Lower leg skin (tissue), 4 donors: Measurements from ENCODE around the gene RBM17. TPM values are rescaled to one million over a fixed set of nuclear protein-coding genes. Genes with fewer than 3 reads are reported as not detected.
A peak's percentile ranks its signal among the peaks of the same experiment; 100 is the strongest.
"Not testable (repeated sequence)": the region's sequence is repeated elsewhere in the genome, so short reads cannot be mapped to it uniquely, and the experiment has no call there.

Experiments used
- DNase-seq, 2 donors: peaks; one replicate each; pipeline ENCODE4 v3.0.0-alpha.2; 2019; ENCODE audit warnings: low spot score in 2 of 2
- H3K4me3 ChIP-seq: fragments of 200-600 bp; sonication (generic); 2 replicates; pipeline ENCODE4 v1.5.1; 2017; ENCODE audit warnings: mild to moderate bottlenecking, low read depth; ENCODE audit not compliant: poor library complexity, severe bottlenecking
- POLR2A ChIP-seq, 2 donors: fragments of 450-650 bp; IDR thresholded peaks; one replicate each; pipeline ENCODE4 v1.6.1; 2016 to 2017; ENCODE audit warnings: antibody characterized with exemption in 2 of 2, mild to moderate bottlenecking in 1 of 2, moderate library complexity in 1 of 2
- WGBS, 2 donors: methylation state at CpG; one replicate each; pipeline ENCODE4 v1.1.5; 2018; 5-methylcytosine and 5-hydroxymethylcytosine counted together
- intact Hi-C: fragments of 100-400 bp; cut with DNase I; formaldehyde crosslinking; loops from one replicate; pipeline ENCODE4 v1.15.0; 2023; ENCODE audit warnings: low total_unique reads
- microRNA-seq, 2 donors: library from miRNA; unstranded; fragments of <30 nt; microRNA quantifications; one replicate each; pipeline ENCODE4, GENCODE V29; 2016; ENCODE audit warnings: borderline replicate concordance in 2 of 2, borderline number of aligned reads in 1 of 2
- total RNA-seq, 4 donors: library from RNA; depleted of rRNA; stranded (reverse); fragments of >200 nt; gene quantifications; one replicate each; pipeline ENCODE4 v1.1.0, GENCODE V29; 2016
- TF ChIP-seq, protein P1 (sequence below), 3 donors: fragments of 450-650 bp; IDR thresholded peaks; one replicate each; pipeline ENCODE4 v1.5.1; 2016; ENCODE audit warnings: antibody characterized with exemption in 3 of 3, mild to moderate bottlenecking in 3 of 3, moderate library complexity in 2 of 3

RBM17 gene
- total RNA-seq, 4 donors from 2014 or later, result 38.8 to 63.6 (median 40.4) TPM

DNA sequence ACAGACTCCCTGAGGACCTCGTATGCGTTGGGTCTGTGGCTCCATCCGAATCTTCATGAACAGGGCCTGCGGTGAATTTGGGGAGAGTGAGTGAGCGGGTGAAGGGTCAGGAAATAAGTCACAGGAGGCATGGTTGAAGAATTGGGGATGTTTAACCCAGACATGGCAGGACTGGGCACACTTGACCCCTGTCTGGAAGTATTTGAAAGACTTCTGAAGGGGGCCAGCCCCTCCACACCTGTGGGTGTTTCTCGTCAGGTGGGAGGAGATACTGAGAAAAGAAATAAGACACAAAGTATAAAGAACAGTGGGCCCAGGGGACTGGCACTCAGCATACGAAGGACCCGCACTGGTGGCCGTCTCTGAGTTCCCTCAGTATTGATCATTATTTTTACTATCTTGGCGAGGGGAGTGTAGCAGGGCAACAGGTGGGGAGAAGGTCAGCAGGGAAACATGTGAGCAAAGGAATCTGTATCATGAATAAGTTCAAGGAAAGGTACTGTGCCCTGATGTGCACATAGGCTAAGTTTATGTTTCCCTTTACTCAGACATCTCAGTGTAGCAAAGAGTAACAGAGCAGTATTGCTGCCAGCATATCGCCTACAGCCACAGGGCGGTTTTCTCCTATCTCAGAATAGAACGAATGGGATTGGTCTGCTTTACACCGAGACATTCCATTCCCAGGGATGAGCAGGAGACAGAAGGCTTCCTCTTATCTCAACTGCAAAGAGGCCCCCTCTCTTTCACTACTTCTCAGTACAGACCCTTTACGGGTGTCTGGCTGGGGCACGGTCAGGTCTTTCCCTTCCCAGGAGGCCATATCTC lies 75.6 kb downstream of the RBM17 start:
- intact Hi-C loops, result no loop called here
- peak overlapping the region; percentile 61 for H3K4me3 ChIP-seq
- DNase-seq, result no peak

GRCh38 chr10:6165221-6165725 lies 76.4 kb downstream of the RBM17 start:
- intact Hi-C loops, result no loop called here
- TF ChIP-seq POLR2A (IDR thresholded peaks at IDR 0.05), result no peak
- TF ChIP-seq, protein P1, sequence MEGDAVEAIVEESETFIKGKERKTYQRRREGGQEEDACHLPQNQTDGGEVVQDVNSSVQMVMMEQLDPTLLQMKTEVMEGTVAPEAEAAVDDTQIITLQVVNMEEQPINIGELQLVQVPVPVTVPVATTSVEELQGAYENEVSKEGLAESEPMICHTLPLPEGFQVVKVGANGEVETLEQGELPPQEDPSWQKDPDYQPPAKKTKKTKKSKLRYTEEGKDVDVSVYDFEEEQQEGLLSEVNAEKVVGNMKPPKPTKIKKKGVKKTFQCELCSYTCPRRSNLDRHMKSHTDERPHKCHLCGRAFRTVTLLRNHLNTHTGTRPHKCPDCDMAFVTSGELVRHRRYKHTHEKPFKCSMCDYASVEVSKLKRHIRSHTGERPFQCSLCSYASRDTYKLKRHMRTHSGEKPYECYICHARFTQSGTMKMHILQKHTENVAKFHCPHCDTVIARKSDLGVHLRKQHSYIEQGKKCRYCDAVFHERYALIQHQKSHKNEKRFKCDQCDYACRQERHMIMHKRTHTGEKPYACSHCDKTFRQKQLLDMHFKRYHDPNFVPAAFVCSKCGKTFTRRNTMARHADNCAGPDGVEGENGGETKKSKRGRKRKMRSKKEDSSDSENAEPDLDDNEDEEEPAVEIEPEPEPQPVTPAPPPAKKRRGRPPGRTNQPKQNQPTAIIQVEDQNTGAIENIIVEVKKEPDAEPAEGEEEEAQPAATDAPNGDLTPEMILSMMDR (IDR thresholded peaks at IDR 0.05), result no peak
- no peak overlapping the region for H3K4me3 ChIP-seq
- DNase-seq, result no peak
- WGBS, 2 donors, result 38 to 47% methylated on average over 6 of the region's 6 CpGs

More for the DNA sequence above, 75.6 kb downstream of the RBM17 start:
- 15 to 16% methylated on average over 16 of the region's 16 CpGs for WGBS, 2 donors
- TF ChIP-seq POLR2A (IDR thresholded peaks at IDR 0.05), result no peak
- TF ChIP-seq, protein P1 (IDR thresholded peaks at IDR 0.05), result no peak

GRCh38 chr10:6165933-6166332 lies 77.1 kb downstream of the RBM17 start:
- DNase-seq, intact Hi-C loops, H3K4me3 ChIP-seq: not testable (repeated sequence)
- WGBS, 2 donors, result 87% methylated on average over 14 to 15 of the region's 15 CpGs

Small RNA genes within 50 kb of the gene (microRNA-seq; reads per million reads assigned to microRNA genes)
- 0 reads per million in 2 donors for gene MIR3155A
- 0 reads per million in 2 donors for gene MIR3155B

Other genes with a start within 250 kb of the RBM17 start
- gene ANKRD16, start 199.1 kb upstream of the RBM17 start, total RNA-seq, result 10 to 100 TPM in 3 of 4 donors, 1 to 10 TPM in 1; 9.0 to 23.3 (median 16.6) TPM
- 100 to 1,000 TPM in 1 of 4 donors, 10 to 100 TPM in 3; 76.0 to 100 (median 92.2) TPM for gene FBH1, start 198.8 kb upstream of the RBM17 start, total RNA-seq
- gene IL15RA, start 111.5 kb upstream of the RBM17 start, total RNA-seq, result 10 to 100 TPM in 3 of 4 donors, 1 to 10 TPM in 1; 9.3 to 30.8 (median 24.8) TPM
- 1 to 10 TPM in 1 of 4 donors, under 1 TPM in 1, not detected in 2; 0.10 to 1.3 TPM for gene IL2RA, start 26.7 kb upstream of the RBM17 start, total RNA-seq
- gene PFKFB3, start 113.9 kb downstream of the RBM17 start, total RNA-seq, result 10 to 100 TPM; 56.4 to 77.4 (median 69.2) TPM